Measurements from ENCODE around the gene TMEM145. TPM values are rescaled to one million over a fixed set of nuclear protein-coding genes. Genes with fewer than 3 reads are reported as not detected.
"Not testable (repeated sequence)": the region's sequence is repeated elsewhere in the genome, so short reads cannot be mapped to it uniquely, and the experiment has no call there.

Gene TMEM145
- polyA plus RNA-seq (2012; ENCODE audit: missing spikeins): not detected

DNA sequence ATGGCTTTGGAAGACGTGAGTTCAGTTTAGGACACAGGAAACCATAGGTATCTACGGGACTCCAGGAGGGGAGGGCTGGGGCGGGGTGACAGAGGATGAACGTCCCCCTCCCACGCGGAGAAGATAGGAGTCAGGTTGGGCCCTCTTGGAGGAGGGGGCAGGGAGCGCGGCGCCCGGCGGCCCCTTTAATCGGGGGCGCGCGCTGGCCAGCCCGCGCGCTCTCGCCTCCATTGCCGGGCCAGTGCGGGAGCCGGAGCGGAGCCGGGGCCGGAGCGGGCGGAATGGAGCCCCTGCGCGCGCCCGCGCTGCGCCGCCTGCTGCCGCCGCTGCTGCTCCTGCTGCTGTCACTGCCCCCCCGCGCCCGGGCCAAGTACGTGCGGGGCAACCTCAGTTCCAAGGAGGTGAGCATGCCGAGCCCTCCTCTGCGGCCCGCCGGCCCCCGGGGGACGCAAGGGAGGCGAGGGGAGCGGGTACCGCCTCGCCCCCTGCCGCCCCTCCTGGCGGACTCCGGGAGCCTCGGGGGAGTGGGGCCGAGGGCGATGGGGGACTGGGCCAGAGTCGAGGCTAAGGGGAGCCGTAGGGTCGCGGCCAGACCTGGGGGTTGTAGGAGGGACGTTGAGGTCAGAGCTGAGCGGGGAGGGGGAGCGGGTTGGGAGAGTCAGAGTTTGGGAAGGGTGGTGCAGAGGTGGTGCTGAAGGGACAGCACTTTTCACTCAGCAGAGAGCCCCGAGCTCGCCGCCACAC lies at the start of gene TMEM145:
Gene TMEM145 (plus strand): TSS at position 214 of the 744 bp plus-strand sequence. CDS start 68 bp downstream, at position 282.
- TF ChIP-seq POLR2A (IDR thresholded peaks at IDR 0.05; ENCODE audit: low read depth, low read length): no peak
- no peak for TF ChIP-seq POLR2AphosphoS5 (IDR thresholded peaks at IDR 0.05; ENCODE audit: low read depth, low read length)
- no peak for TF ChIP-seq TAF1 (IDR thresholded peaks at IDR 0.05; ENCODE audit: borderline replicate concordance, low read depth, low read length)
- DNase-seq (ENCODE audit: insufficient read length) (peak; percentile 69), FAIRE-seq (no peak)

DNA sequence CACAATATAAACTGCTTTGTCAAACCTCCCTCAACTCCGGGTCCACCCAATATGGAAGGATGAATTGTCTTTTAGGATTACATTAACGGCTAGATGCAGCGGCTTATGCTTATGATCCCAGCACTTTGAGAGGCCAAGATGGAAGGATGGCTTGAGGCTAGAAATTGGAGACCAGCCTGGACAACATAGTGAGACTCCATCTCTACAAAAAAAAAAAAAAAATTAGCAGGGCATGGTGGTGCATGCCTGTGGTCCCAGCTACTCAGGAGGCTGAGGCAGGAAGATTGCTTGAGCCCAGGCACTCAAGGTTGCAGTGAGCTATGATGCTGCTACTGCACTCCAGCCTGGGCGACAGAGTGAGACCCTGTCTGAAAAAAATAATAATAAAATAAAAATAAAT lies 47.0 kb upstream of the TMEM145 start:
- not testable (repeated sequence) for DNase-seq (ENCODE audit: insufficient read length); FAIRE-seq

GRCh38 chr19:42266928-42267603 lies 46.0 kb upstream of the TMEM145 start:
- FAIRE-seq; DNase-seq (ENCODE audit: insufficient read length): not testable (repeated sequence)

GRCh38 chr19:42267644-42268141 lies 45.4 kb upstream of the TMEM145 start:
- no peak for TF ChIP-seq POLR2A (IDR thresholded peaks at IDR 0.05; ENCODE audit: low read depth, low read length)
- TF ChIP-seq TAF1 (IDR thresholded peaks at IDR 0.05; ENCODE audit: borderline replicate concordance, low read depth, low read length): no peak
- TF ChIP-seq POLR2AphosphoS5 (IDR thresholded peaks at IDR 0.05; ENCODE audit: low read depth, low read length): no peak
- DNase-seq (ENCODE audit: insufficient read length) (no peak), FAIRE-seq (peak; percentile 63)

DNA sequence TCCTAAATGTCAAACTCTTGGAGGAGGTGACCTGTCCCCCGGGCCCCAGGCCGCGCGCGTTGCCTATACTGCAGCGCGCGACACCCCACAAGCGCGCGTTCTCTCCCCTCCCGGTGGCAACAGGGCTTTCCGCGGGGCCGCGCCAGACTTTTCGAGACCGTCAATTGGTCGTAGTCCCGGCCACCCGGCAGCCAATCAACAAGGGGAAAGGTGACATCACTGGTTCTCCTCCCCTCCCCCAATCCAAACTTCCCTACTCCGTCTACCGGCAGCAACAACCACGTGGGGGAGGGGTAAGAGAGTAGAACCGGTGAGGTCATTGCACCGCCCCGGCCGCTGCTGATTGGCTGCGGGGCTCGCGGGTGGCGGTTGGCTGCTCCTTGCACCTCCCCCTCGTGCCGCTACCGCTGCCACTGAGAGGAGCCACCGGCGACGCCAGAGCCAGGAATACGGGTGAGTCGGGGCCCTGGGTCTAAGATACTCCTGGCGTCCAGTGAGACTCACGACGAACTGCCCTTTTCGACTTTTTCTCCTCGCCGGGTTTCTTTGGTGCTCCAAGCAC lies 44.9 kb upstream of the TMEM145 start:
- TF ChIP-seq POLR2A (IDR thresholded peaks at IDR 0.05; ENCODE audit: low read depth, low read length) (peak; percentile 39; the same call in 1 of the 2 replicates), TAF1 (IDR thresholded peaks at IDR 0.05; ENCODE audit: borderline replicate concordance, low read depth, low read length) (no peak), POLR2AphosphoS5 (IDR thresholded peaks at IDR 0.05; ENCODE audit: low read depth, low read length) (peak; percentile 11; the same call in 1 of the 2 replicates)
- FAIRE-seq (no peak), DNase-seq (ENCODE audit: insufficient read length) (peak; percentile 90)

GRCh38 chr19:42268704-42269477 lies 44.2 kb upstream of the TMEM145 start, which contains the start of gene CIC:
CIC (plus strand) TSS chr19:42269252; CDS start chr19:42271784, 2,532 bp downstream.
- DNase-seq (ENCODE audit: insufficient read length) (peak; percentile 94), FAIRE-seq (peak; percentile 99)
- no peak for TF ChIP-seq POLR2A (IDR thresholded peaks at IDR 0.05; ENCODE audit: low read depth, low read length)
- TF ChIP-seq POLR2AphosphoS5 (IDR thresholded peaks at IDR 0.05; ENCODE audit: low read depth, low read length): no peak
- no peak for TF ChIP-seq TAF1 (IDR thresholded peaks at IDR 0.05; ENCODE audit: borderline replicate concordance, low read depth, low read length)

GRCh38 chr19:42269478-42270345 lies 43.4 kb upstream of the TMEM145 start:
- DNase-seq (ENCODE audit: insufficient read length) (no peak), FAIRE-seq (peak; percentile 58)
- TF ChIP-seq POLR2AphosphoS5 (IDR thresholded peaks at IDR 0.05; ENCODE audit: low read depth, low read length) (0 out of 2 replicates have a peak, but pooled peaks have one; percentile 12), TAF1 (IDR thresholded peaks at IDR 0.05; ENCODE audit: borderline replicate concordance, low read depth, low read length) (no peak), POLR2A (IDR thresholded peaks at IDR 0.05; ENCODE audit: low read depth, low read length) (peak; percentile 38; the same call in 1 of the 2 replicates)

- peak; percentile 35; the same call in 1 of the 2 replicates for TF ChIP-seq POLR2AphosphoS5 (IDR thresholded peaks at IDR 0.05; ENCODE audit: low read depth, low read length)
- TF ChIP-seq TAF1 (IDR thresholded peaks at IDR 0.05; ENCODE audit: borderline replicate concordance, low read depth, low read length): peak; percentile 58; the same call in 1 of the 2 replicates
- TF ChIP-seq POLR2A (IDR thresholded peaks at IDR 0.05; ENCODE audit: low read depth, low read length): peak; percentile 63
- peak; percentile 43 for DNase-seq (ENCODE audit: insufficient read length)
- peak; percentile 93 for FAIRE-seq
Measured at GRCh38 chr19:42270346-42271044, 42.6 kb upstream of the TMEM145 start.

- DNase-seq (ENCODE audit: insufficient read length) (no peak), FAIRE-seq (no peak)
- TF ChIP-seq POLR2AphosphoS5 (IDR thresholded peaks at IDR 0.05; ENCODE audit: low read depth, low read length) (no peak), POLR2A (IDR thresholded peaks at IDR 0.05; ENCODE audit: low read depth, low read length) (no peak), TAF1 (IDR thresholded peaks at IDR 0.05; ENCODE audit: borderline replicate concordance, low read depth, low read length) (no peak)
Measured at GRCh38 chr19:42271045-42271419, 42.1 kb upstream of the TMEM145 start.

All from GM12892 (cell line).